ENCODE results near the gene KPNA1. TPM values are rescaled to one million over a fixed set of nuclear protein-coding genes. Genes with fewer than 3 reads are reported as not detected.

KPNA1 gene
- total RNA-seq, 4 donors from 2014 or later = 27.1 to 62.7 (median 43.9) TPM

GRCh38 chr3:122560680-122561079 is 45.9 kb upstream of the KPNA1 start:
- TF ChIP-seq CTCF (IDR thresholded peaks at IDR 0.05) (peak; percentile 18 to 80 (median 70)), POLR2A (IDR thresholded peaks at IDR 0.05) (no peak)
- Histone ChIP-seq H3K9me3 (no peaks in the 10 kb centered on the region), H3K4me3 (no peak overlapping the region), H3K4me1 (peaks cover 0 to 19% (median 5%) of the 10 kb centered on the region in 4 donors), H3K36me3 (peaks cover 0 to 38% (median 0%) of the 10 kb centered on the region in 3 donors), H3K27me3 (no peaks in the 10 kb centered on the region), H3K27ac (peak overlapping the region in 1 of 4 donors; percentile 5)
- DNase-seq = peak in 2 of 3 donors; percentile 64 to 82

GRCh38 chr3:122559906-122560305 is 45.2 kb upstream of the KPNA1 start:
- H3K27ac ChIP-seq = no peak overlapping the region

GRCh38 chr3:122558605-122559004 is 43.9 kb upstream of the KPNA1 start:
- Histone ChIP-seq H3K9me3 (no peaks in the 10 kb centered on the region), H3K27me3 (no peaks in the 10 kb centered on the region), H3K4me1 (peaks cover 0 to 12% (median 3%) of the 10 kb centered on the region in 4 donors), H3K36me3 (peaks cover 0 to 52% (median 0%) of the 10 kb centered on the region in 3 donors), H3K4me3 (no peak overlapping the region), H3K27ac (no peak overlapping the region)
- DNase-seq = no peak
- TF ChIP-seq POLR2A (IDR thresholded peaks at IDR 0.05) = no peak
- no peak for TF ChIP-seq CTCF (IDR thresholded peaks at IDR 0.05)

More at GRCh38 chr3:122559906-122560305, 45.2 kb upstream of the KPNA1 start:
- no peak for DNase-seq
- TF ChIP-seq POLR2A (IDR thresholded peaks at IDR 0.05) (no peak), CTCF (IDR thresholded peaks at IDR 0.05) (no peak)
- Histone ChIP-seq H3K4me3 (no peak overlapping the region), H3K4me1 (peaks cover 0 to 12% (median 4%) of the 10 kb centered on the region in 4 donors), H3K27me3 (no peaks in the 10 kb centered on the region), H3K36me3 (peaks cover 0 to 45% (median 0%) of the 10 kb centered on the region in 3 donors), H3K9me3 (no peaks in the 10 kb centered on the region)

GRCh38 chr3:122557356-122557755 is 42.6 kb upstream of the KPNA1 start:
- TF ChIP-seq POLR2A (IDR thresholded peaks at IDR 0.05) (no peak), CTCF (IDR thresholded peaks at IDR 0.05) (no peak)
- Histone ChIP-seq H3K27ac (no peak overlapping the region), H3K36me3 (peaks cover 0 to 58% (median 0%) of the 10 kb centered on the region in 3 donors)

GRCh38 chr3:122555275-122556071 is 40.7 kb upstream of the KPNA1 start:
- H3K4me1 ChIP-seq = no peaks in the 10 kb centered on the region
- DNase-seq = no peak
- H3K36me3 ChIP-seq = peaks cover 0 to 77% (median 0%) of the 10 kb centered on the region in 3 donors
- no peak overlapping the region for H3K4me3 ChIP-seq
- no peaks in the 10 kb centered on the region for H3K9me3 ChIP-seq
- TF ChIP-seq POLR2A (IDR thresholded peaks at IDR 0.05) (no peak), CTCF (IDR thresholded peaks at IDR 0.05) (no peak)
- no peak overlapping the region for H3K27ac ChIP-seq
- no peaks in the 10 kb centered on the region for H3K27me3 ChIP-seq

More at GRCh38 chr3:122557356-122557755, 42.6 kb upstream of the KPNA1 start:
- H3K4me3 ChIP-seq = no peak overlapping the region
- no peaks in the 10 kb centered on the region for H3K27me3 ChIP-seq
- H3K9me3 ChIP-seq = no peaks in the 10 kb centered on the region
- no peaks in the 10 kb centered on the region for H3K4me1 ChIP-seq
- no peak for DNase-seq
